Activated naive CD8-positive, alpha-beta T cell treated with anti-CD3 and anti-CD28 coated beads, Interleukin-2, amount 10 ng/mL, durations not matched to agents 7 days and 5 days (primary cell): ENCODE measurements around the gene SPSB4. TPM values are rescaled to one million over a fixed set of nuclear protein-coding genes. Genes with fewer than 3 reads are reported as not detected.

Source experiments
- ATAC-seq: fragments of 150-1000 bp; cut with Tn5 transposase; one replicate; pipeline ENCODE4 v1.10.0; 2021; ENCODE audit warnings: low read depth, moderate library complexity
- POLR2A ChIA-PET: fragments of 350-600 bp; sonication (Branson Sonifier 250); formaldehyde crosslinking; loops from one replicate; lab custom pipeline; 2021; ENCODE audit warnings: antibody characterized with exemption; lab: Charles Lee
- DNase-seq: peaks from one replicate; pipeline ENCODE4 v3.0.0; 2021
- H3K27ac Mint-ChIP-seq: one replicate; pipeline ENCODE4 v1.8.0; 2022; ENCODE audit warnings: mild to moderate bottlenecking, mixed read lengths
- H3K27me3 Mint-ChIP-seq: one replicate; pipeline ENCODE4 v1.8.0; 2022; ENCODE audit warnings: mild to moderate bottlenecking, moderate library complexity, mixed read lengths
- H3K36me3 Mint-ChIP-seq: one replicate; pipeline ENCODE4 v1.8.0; 2021; ENCODE audit warnings: mild to moderate bottlenecking, mixed read lengths
- H3K4me1 Mint-ChIP-seq: one replicate; pipeline ENCODE4 v1.8.0; 2021; ENCODE audit warnings: mixed read lengths
- H3K4me3 Mint-ChIP-seq: one replicate; pipeline ENCODE4 v1.8.0; 2022; ENCODE audit warnings: mild to moderate bottlenecking, moderate library complexity, mixed read lengths
- H3K9me3 Mint-ChIP-seq: one replicate; pipeline ENCODE4 v1.8.0; 2021; ENCODE audit warnings: mixed read lengths
- total RNA-seq, 2 experiments: library from RNA; stranded (reverse); gene quantifications; one replicate each; pipeline ENCODE4 v1.2.3, GENCODE V29; 2021

The SPSB4 gene
- total RNA-seq, 2 experiments from 2014 or later: not detected

- POLR2A ChIA-PET: no interaction called here
- no peak for DNase-seq
- Mint-ChIP-seq H3K27me3 (peaks cover 8% of the 10 kb centered on the region), H3K27ac (no peak overlapping the region), H3K4me3 (no peak overlapping the region), H3K4me1 (peaks cover 5% of the 10 kb centered on the region), H3K36me3 (no peaks in the 10 kb centered on the region), H3K9me3 (no peaks in the 10 kb centered on the region)
- no peak for ATAC-seq
Measured at GRCh38 chr3:141129049-141129448, 77.9 kb downstream of the SPSB4 start.

- ATAC-seq (no peak), DNase-seq (no peak)
- H3K9me3 Mint-ChIP-seq: no peaks in the 10 kb centered on the region
- H3K36me3 Mint-ChIP-seq: no peaks in the 10 kb centered on the region
- no peak overlapping the region for H3K27ac Mint-ChIP-seq
- peaks cover 7% of the 10 kb centered on the region for H3K27me3 Mint-ChIP-seq
- no peak overlapping the region for H3K4me3 Mint-ChIP-seq
- POLR2A ChIA-PET: no interaction called here
- H3K4me1 Mint-ChIP-seq: peaks cover 5% of the 10 kb centered on the region
Measured at GRCh38 chr3:141129541-141130011, 78.4 kb downstream of the SPSB4 start.

GRCh38 chr3:141143517-141143916 lies 92.4 kb downstream of the SPSB4 start:
- H3K27me3 Mint-ChIP-seq: peaks cover 8% of the 10 kb centered on the region
- H3K27ac Mint-ChIP-seq: no peak overlapping the region
- H3K4me3 Mint-ChIP-seq: no peak overlapping the region
- POLR2A ChIA-PET: no interaction called here
- ATAC-seq: no peak
- DNase-seq: no peak
- no peaks in the 10 kb centered on the region for H3K4me1 Mint-ChIP-seq
- peaks cover 16% of the 10 kb centered on the region for H3K9me3 Mint-ChIP-seq
- H3K36me3 Mint-ChIP-seq: no peaks in the 10 kb centered on the region

GRCh38 chr3:141146979-141147470 lies 95.9 kb downstream of the SPSB4 start:
- POLR2A ChIA-PET: no interaction called here
- no peak for ATAC-seq
- no peak overlapping the region for H3K27ac Mint-ChIP-seq
- H3K4me1 Mint-ChIP-seq: peaks cover 13% of the 10 kb centered on the region
- peaks cover 8% of the 10 kb centered on the region for H3K9me3 Mint-ChIP-seq
- peaks cover 5% of the 10 kb centered on the region for H3K27me3 Mint-ChIP-seq
- H3K4me3 Mint-ChIP-seq: no peak overlapping the region
- no peaks in the 10 kb centered on the region for H3K36me3 Mint-ChIP-seq
- no peak for DNase-seq

- Mint-ChIP-seq H3K4me3 (no peak overlapping the region), H3K27me3 (peaks cover 5% of the 10 kb centered on the region), H3K9me3 (peaks cover 5% of the 10 kb centered on the region), H3K27ac (no peak overlapping the region), H3K36me3 (no peaks in the 10 kb centered on the region), H3K4me1 (peaks cover 13% of the 10 kb centered on the region)
- POLR2A ChIA-PET: no interaction called here
- DNase-seq: no peak
- no peak for ATAC-seq
Measured at GRCh38 chr3:141147657-141148056, 96.5 kb downstream of the SPSB4 start.

GRCh38 chr3:141148169-141148568 lies 97.0 kb downstream of the SPSB4 start:
- no peak for DNase-seq
- Mint-ChIP-seq H3K27ac (no peak overlapping the region), H3K4me3 (no peak overlapping the region), H3K36me3 (no peaks in the 10 kb centered on the region), H3K9me3 (peaks cover 3% of the 10 kb centered on the region), H3K27me3 (peaks cover 2% of the 10 kb centered on the region), H3K4me1 (peaks cover 13% of the 10 kb centered on the region)
- ATAC-seq: no peak
- POLR2A ChIA-PET: no interaction called here

GRCh38 chr3:141148770-141149169 lies 97.6 kb downstream of the SPSB4 start:
- Mint-ChIP-seq H3K4me1 (peaks cover 13% of the 10 kb centered on the region), H3K36me3 (no peaks in the 10 kb centered on the region), H3K9me3 (peaks cover 3% of the 10 kb centered on the region), H3K4me3 (no peak overlapping the region), H3K27ac (no peak overlapping the region), H3K27me3 (no peaks in the 10 kb centered on the region)
- POLR2A ChIA-PET: interaction anchor here (0.7 kb wide), 1 partner anchor 163 kb away, joined by 3 read pairs; no protein-coding TSS in a partner anchor
- DNase-seq: no peak
- no peak for ATAC-seq

- no peaks in the 10 kb centered on the region for H3K27me3 Mint-ChIP-seq
- no peaks in the 10 kb centered on the region for H3K9me3 Mint-ChIP-seq
- ATAC-seq: no peak
- no peak overlapping the region for H3K27ac Mint-ChIP-seq
- H3K4me1 Mint-ChIP-seq: peaks cover 13% of the 10 kb centered on the region
- DNase-seq: no peak
- POLR2A ChIA-PET: no interaction called here
- no peaks in the 10 kb centered on the region for H3K36me3 Mint-ChIP-seq
- no peak overlapping the region for H3K4me3 Mint-ChIP-seq
Measured at GRCh38 chr3:141150081-141150830, 99.1 kb downstream of the SPSB4 start.

GRCh38 chr3:141150931-141151330 lies 99.8 kb downstream of the SPSB4 start:
- POLR2A ChIA-PET: no interaction called here

GRCh38 chr3:141151439-141151838 lies 100.3 kb downstream of the SPSB4 start:
- Mint-ChIP-seq H3K4me3 (no peak overlapping the region), H3K4me1 (peaks cover 13% of the 10 kb centered on the region), H3K36me3 (no peaks in the 10 kb centered on the region), H3K9me3 (peaks cover 2% of the 10 kb centered on the region), H3K27ac (no peak overlapping the region), H3K27me3 (no peaks in the 10 kb centered on the region)
- ATAC-seq: no peak
- POLR2A ChIA-PET: no interaction called here
- DNase-seq: no peak

More at GRCh38 chr3:141150931-141151330, 99.8 kb downstream of the SPSB4 start:
- peaks cover 13% of the 10 kb centered on the region for H3K4me1 Mint-ChIP-seq
- H3K36me3 Mint-ChIP-seq: no peaks in the 10 kb centered on the region
- H3K9me3 Mint-ChIP-seq: peaks cover 2% of the 10 kb centered on the region
- no peaks in the 10 kb centered on the region for H3K27me3 Mint-ChIP-seq
- H3K27ac Mint-ChIP-seq: no peak overlapping the region
- DNase-seq (no peak), ATAC-seq (no peak)
- H3K4me3 Mint-ChIP-seq: no peak overlapping the region

- Mint-ChIP-seq H3K27me3 (no peaks in the 10 kb centered on the region), H3K4me1 (peaks cover 13% of the 10 kb centered on the region), H3K27ac (no peak overlapping the region), H3K4me3 (no peak overlapping the region), H3K36me3 (no peaks in the 10 kb centered on the region), H3K9me3 (peaks cover 2% of the 10 kb centered on the region)
- DNase-seq (no peak), ATAC-seq (no peak)
- POLR2A ChIA-PET: no interaction called here
Measured at GRCh38 chr3:141152130-141152529, 101.0 kb downstream of the SPSB4 start.

- Mint-ChIP-seq H3K4me1 (peaks cover 13% of the 10 kb centered on the region), H3K36me3 (no peaks in the 10 kb centered on the region), H3K27me3 (no peaks in the 10 kb centered on the region), H3K27ac (no peak overlapping the region), H3K9me3 (peaks cover 2% of the 10 kb centered on the region), H3K4me3 (no peak overlapping the region)
- POLR2A ChIA-PET: interaction anchor here (0.6 kb wide), 1 partner anchor 127 kb away, joined by 3 read pairs; no protein-coding TSS in a partner anchor
- no peak for ATAC-seq
- no peak for DNase-seq
Measured at GRCh38 chr3:141152801-141153678, 101.9 kb downstream of the SPSB4 start.

GRCh38 chr3:141153679-141153966 lies 102.5 kb downstream of the SPSB4 start:
- POLR2A ChIA-PET: interaction anchor here (0.6 kb wide), 1 partner anchor 127 kb away, joined by 3 read pairs; no protein-coding TSS in a partner anchor
- no peak for DNase-seq
- Mint-ChIP-seq H3K36me3 (no peaks in the 10 kb centered on the region), H3K9me3 (peaks cover 2% of the 10 kb centered on the region), H3K27ac (no peak overlapping the region), H3K27me3 (no peaks in the 10 kb centered on the region), H3K4me1 (peaks cover 13% of the 10 kb centered on the region), H3K4me3 (no peak overlapping the region)
- ATAC-seq: no peak
